Measurements from ENCODE around the gene HOXA5.

HOXA5 gene

DNA sequence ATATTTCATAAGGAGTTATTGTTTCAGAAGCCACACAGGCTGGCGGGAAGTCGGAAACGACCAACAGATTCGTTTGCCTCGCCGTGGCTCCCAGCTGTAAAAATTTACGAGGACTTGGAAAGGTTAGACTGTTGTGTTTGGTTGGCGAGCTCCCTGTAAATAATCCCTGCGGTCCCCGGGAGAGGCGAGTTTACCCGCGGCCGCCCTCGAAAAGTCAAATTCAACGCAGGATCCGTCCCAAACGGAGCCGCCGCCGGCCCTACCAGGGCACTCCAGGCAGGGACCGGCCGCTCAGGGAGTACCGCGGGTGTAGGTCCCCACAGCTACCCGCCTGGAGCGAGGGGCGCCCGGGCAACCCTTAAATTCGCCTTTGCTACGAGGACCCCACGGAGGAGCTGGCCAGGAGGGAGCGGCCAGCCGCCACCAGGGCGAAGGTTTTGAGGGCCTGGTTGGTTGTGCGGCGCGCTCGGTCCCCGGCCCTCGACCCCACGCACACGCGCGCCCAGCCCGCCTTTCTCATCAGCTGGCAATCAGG, 22.6 kb upstream of the HOXA5 start:
- Histone ChIP-seq H3K9me3 (ENCODE audit: severe bottlenecking) (no peaks in the 10 kb centered on the region), H3K36me3 (ENCODE audit: low read depth) (peaks cover 25% of the 10 kb centered on the region), H3K4me1 (ENCODE audit: insufficient read depth, poor library complexity, severe bottlenecking) (peaks cover 5% of the 10 kb centered on the region), H3K4me3 (ENCODE audit: severe bottlenecking) (peak overlapping the region; percentile 54), H3K27ac (ENCODE audit: poor library complexity, severe bottlenecking) (peak overlapping the region; percentile 93), H3K27me3 (ENCODE audit: insufficient read depth, poor library complexity, severe bottlenecking) (no peaks in the 10 kb centered on the region)
- TF ChIP-seq, protein P1, sequence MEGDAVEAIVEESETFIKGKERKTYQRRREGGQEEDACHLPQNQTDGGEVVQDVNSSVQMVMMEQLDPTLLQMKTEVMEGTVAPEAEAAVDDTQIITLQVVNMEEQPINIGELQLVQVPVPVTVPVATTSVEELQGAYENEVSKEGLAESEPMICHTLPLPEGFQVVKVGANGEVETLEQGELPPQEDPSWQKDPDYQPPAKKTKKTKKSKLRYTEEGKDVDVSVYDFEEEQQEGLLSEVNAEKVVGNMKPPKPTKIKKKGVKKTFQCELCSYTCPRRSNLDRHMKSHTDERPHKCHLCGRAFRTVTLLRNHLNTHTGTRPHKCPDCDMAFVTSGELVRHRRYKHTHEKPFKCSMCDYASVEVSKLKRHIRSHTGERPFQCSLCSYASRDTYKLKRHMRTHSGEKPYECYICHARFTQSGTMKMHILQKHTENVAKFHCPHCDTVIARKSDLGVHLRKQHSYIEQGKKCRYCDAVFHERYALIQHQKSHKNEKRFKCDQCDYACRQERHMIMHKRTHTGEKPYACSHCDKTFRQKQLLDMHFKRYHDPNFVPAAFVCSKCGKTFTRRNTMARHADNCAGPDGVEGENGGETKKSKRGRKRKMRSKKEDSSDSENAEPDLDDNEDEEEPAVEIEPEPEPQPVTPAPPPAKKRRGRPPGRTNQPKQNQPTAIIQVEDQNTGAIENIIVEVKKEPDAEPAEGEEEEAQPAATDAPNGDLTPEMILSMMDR (IDR thresholded peaks at IDR 0.05; ENCODE audit: poor library complexity, severe bottlenecking): no peak
- DNase-seq (ENCODE audit: low spot score): no peak
- ATAC-seq (ENCODE audit: low read depth): no peak

DNA sequence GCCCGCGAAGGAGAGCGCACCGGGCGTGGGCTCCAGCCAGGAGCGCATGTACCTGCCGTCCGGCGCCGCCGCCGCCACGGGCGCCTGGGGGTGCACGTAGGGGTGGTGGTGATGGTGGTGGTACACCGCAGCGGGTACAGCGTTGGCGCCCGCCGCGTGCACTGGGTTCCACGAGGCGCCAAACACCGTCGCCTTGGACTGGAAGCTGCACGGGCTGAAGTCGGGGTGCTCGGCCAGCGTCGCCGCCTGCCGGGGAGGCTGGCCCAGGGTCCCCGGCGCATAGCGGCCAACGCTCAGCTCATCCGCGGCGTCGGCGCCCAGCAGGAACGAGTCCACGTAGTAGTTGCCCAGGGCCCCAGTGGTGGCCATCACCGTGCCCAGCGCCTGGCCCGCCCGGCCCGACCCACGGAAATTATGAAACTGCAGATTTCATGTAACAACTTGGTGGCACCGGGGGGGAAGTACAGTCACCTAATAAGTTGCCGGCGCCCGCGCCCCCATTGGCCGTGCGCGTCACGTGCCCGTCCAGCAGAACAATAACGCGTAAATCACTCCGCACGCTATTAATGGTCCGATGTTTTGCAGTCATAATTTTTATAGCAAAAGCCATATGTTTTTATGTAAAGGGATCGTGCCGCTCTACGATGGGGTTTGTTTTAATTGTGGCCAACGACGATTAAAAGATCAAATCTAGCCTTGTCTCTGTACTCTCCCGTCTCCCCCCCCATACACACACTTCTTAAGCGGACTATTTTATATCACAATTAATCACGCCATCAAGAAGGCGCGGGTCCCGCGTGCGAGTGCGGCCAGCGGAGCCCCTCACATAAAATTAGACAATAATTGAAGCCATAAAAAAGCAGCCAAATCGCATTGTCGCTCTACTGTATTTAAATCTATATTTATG, 21.9 kb upstream of the HOXA5 start, which contains the start of gene HOXA9:
Gene HOXA9, minus strand, starts transcription at position 449 of the 907 bp plus-strand sequence. Its CDS starts 80 bp downstream, at position 369.
- Histone ChIP-seq H3K36me3 (ENCODE audit: low read depth) (peaks cover 18% of the 10 kb centered on the region), H3K4me1 (ENCODE audit: insufficient read depth, poor library complexity, severe bottlenecking) (peaks cover 5% of the 10 kb centered on the region), H3K4me3 (ENCODE audit: severe bottlenecking) (peak within 1 kb of the TSS; percentile 54), H3K27me3 (ENCODE audit: insufficient read depth, poor library complexity, severe bottlenecking) (no peaks in the 10 kb centered on the region), H3K27ac (ENCODE audit: poor library complexity, severe bottlenecking) (peak within 1 kb of the TSS; percentile 93), H3K9me3 (ENCODE audit: severe bottlenecking) (no peaks in the 10 kb centered on the region)
- DNase-seq (ENCODE audit: low spot score) (peak; percentile 93), ATAC-seq (ENCODE audit: low read depth) (peak; percentile 1; the same call in 1 of the 3 replicates)
- TF ChIP-seq, protein P1 (IDR thresholded peaks at IDR 0.05; ENCODE audit: poor library complexity, severe bottlenecking): no peak

DNA sequence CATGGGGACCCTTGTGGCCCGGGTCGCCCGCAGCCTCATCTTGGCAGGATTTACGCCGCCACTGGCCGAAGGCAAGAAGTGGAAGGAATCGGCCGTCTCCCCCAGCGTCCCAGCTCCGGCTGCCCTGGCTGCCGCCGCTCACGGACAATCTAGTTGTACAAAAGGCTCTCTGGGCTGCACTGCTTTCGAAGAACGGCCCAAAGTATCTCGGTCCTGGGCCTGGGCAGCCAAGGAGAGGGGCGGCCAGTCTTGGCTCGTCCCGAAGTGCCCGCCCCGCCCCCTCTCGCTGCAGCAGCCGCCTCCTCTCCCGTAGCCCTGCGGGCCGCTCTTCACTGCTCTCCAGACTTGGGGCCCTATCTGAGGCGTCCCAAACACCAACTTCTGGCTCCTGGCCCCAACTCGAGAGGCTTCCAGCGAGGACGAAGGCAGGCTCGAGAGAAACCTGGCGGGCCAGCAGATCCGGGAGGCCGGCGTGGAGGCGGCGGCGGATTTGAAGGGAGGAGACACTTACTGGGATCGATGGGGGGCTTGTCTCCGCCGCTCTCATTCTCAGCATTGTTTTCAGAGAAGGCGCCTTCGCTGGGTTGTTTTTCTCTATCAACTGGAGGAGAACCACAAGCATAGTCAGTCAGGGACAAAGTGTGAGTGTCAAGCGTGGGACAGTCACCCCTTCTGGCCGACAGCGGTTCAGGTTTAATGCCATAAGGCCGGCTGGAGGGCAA, 21.0 kb upstream of the HOXA5 start:
- Histone ChIP-seq H3K27me3 (ENCODE audit: insufficient read depth, poor library complexity, severe bottlenecking) (no peaks in the 10 kb centered on the region), H3K36me3 (ENCODE audit: low read depth) (peaks cover 18% of the 10 kb centered on the region), H3K9me3 (ENCODE audit: severe bottlenecking) (no peaks in the 10 kb centered on the region), H3K4me1 (ENCODE audit: insufficient read depth, poor library complexity, severe bottlenecking) (peaks cover 9% of the 10 kb centered on the region), H3K4me3 (ENCODE audit: severe bottlenecking) (peak overlapping the region; percentile 54), H3K27ac (ENCODE audit: poor library complexity, severe bottlenecking) (peak overlapping the region; percentile 93)
- DNase-seq (ENCODE audit: low spot score) (no peak), ATAC-seq (ENCODE audit: low read depth) (no peak)
- TF ChIP-seq, protein P1 (IDR thresholded peaks at IDR 0.05; ENCODE audit: poor library complexity, severe bottlenecking): no peak

DNA sequence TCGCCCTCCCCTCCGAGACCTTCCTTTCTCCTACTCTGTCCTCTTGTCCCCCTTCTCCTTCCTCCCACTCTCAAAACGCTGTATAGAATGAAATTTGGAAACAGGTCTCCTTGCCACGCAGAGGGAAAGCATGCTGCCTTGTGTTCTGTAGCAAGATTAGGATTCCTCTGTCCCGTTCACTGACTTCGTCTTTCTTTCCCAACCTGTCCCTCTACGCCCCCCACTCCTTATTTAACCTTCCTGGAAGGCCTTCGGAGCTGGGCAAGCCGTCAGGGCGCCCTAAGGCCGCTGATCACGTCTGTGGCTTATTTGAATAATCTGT, 20.5 kb upstream of the HOXA5 start:
- Histone ChIP-seq H3K4me1 (ENCODE audit: insufficient read depth, poor library complexity, severe bottlenecking) (peaks cover 9% of the 10 kb centered on the region), H3K36me3 (ENCODE audit: low read depth) (peaks cover 18% of the 10 kb centered on the region), H3K27ac (ENCODE audit: poor library complexity, severe bottlenecking) (peak overlapping the region; percentile 93), H3K4me3 (ENCODE audit: severe bottlenecking) (peak overlapping the region; percentile 54), H3K27me3 (ENCODE audit: insufficient read depth, poor library complexity, severe bottlenecking) (no peaks in the 10 kb centered on the region), H3K9me3 (ENCODE audit: severe bottlenecking) (no peaks in the 10 kb centered on the region)
- TF ChIP-seq, protein P1 (IDR thresholded peaks at IDR 0.05; ENCODE audit: poor library complexity, severe bottlenecking): no peak
- ATAC-seq (ENCODE audit: low read depth) (no peak), DNase-seq (ENCODE audit: low spot score) (no peak)
